Skin of body (tissue), 2 donors: ENCODE data around the gene SDHB. TPM values are rescaled to one million over a fixed set of nuclear protein-coding genes. Genes with fewer than 3 reads are reported as not detected.

Source experiments
- DNase-seq: peaks from one replicate; lab custom pipeline; 2025; lab: John Stamatoyannopoulos, UW
- total RNA-seq: library from RNA; depleted of rRNA; stranded (reverse); fragments of >200 nt; gene quantifications from one replicate; pipeline ENCODE4 v1.2.3, GENCODE V29; 2014

SDHB gene
- total RNA-seq, 1 donor from 2014 or later, result 62.9 TPM

- DNase-seq, result peak; percentile 3
Measured at GRCh38 chr1:16969057-16969611, 84.7 kb downstream of the SDHB start.

Other genes starting within 250 kb of the SDHB start
- gene RNU1-2, start 158.1 kb downstream of the SDHB start, total RNA-seq, result 34,682 TPM
- gene CROCC, start 132.1 kb downstream of the SDHB start, total RNA-seq, result 21.8 TPM
- 38.3 TPM for gene MFAP2, start 73.4 kb downstream of the SDHB start, total RNA-seq
- gene ATP13A2, start 42.1 kb downstream of the SDHB start, total RNA-seq, result 11.6 TPM
- 11.8 TPM for gene PADI2, start 65.4 kb upstream of the SDHB start, total RNA-seq
- 11.7 TPM for gene PADI1, start 151.1 kb upstream of the SDHB start, total RNA-seq
- 15.8 TPM for gene PADI3, start 195.1 kb upstream of the SDHB start, total RNA-seq